ENCODE measurements around the gene HES3. TPM values are rescaled to one million over a fixed set of nuclear protein-coding genes. Genes with fewer than 3 reads are reported as not detected.

HES3 gene
- total RNA-seq, 2 donors from 2014 or later: not detected

GRCh38 chr1:6287029-6287428 is 43.0 kb downstream of the HES3 start:
- H3K27ac ChIP-seq: no peak overlapping the region
- no peaks in the 10 kb centered on the region for H3K9me3 ChIP-seq
- peaks cover 11% of the 10 kb centered on the region for H3K4me1 ChIP-seq
- no peak for ATAC-seq
- no peak for DNase-seq
- 61 to 74% methylated on average over 7 to 13 of the region's 13 CpGs for WGBS, 2 donors
- TF ChIP-seq POLR2A (IDR thresholded peaks at IDR 0.05) (no peak), CTCF (IDR thresholded peaks at IDR 0.05) (no peak)
- H3K4me3 ChIP-seq: no peak overlapping the region
- H3K36me3 ChIP-seq (replicated peaks in 1 of 2; ENCODE audit: insufficient read depth in 1 of 2, low read depth in 2 of 2): no peaks in the 10 kb centered on the region
- H3K27me3 ChIP-seq: no peaks in the 10 kb centered on the region
- intact Hi-C loops (cut with DNase I): no loop called here

- 41 to 51% methylated on average over 9 to 10 of the region's 10 CpGs for whole genome bisulfite sequencing, 2 donors
- DNase-seq: peak in 1 of 4 donors; percentile 44
- H3K36me3 ChIP-seq (replicated peaks in 1 of 2; ENCODE audit: insufficient read depth in 1 of 2, low read depth in 2 of 2): no peaks in the 10 kb centered on the region
- H3K27me3 ChIP-seq: no peaks in the 10 kb centered on the region
- no peaks in the 10 kb centered on the region for H3K9me3 ChIP-seq
- no peak overlapping the region for H3K27ac ChIP-seq
- no peak for ATAC-seq
- H3K4me3 ChIP-seq: no peak overlapping the region
- intact Hi-C loops (cut with DNase I): no loop called here
- TF ChIP-seq POLR2A (IDR thresholded peaks at IDR 0.05) (no peak), CTCF (IDR thresholded peaks at IDR 0.05) (no peak)
- peaks cover 11% of the 10 kb centered on the region for H3K4me1 ChIP-seq
Observed at GRCh38 chr1:6287431-6287886, 43.5 kb downstream of the HES3 start.

GRCh38 chr1:6288026-6288425 is 44.0 kb downstream of the HES3 start:
- Histone ChIP-seq H3K4me1 (peaks cover 11% of the 10 kb centered on the region), H3K36me3 (replicated peaks in 1 of 2; ENCODE audit: insufficient read depth in 1 of 2, low read depth in 2 of 2) (no peaks in the 10 kb centered on the region), H3K27me3 (no peaks in the 10 kb centered on the region), H3K27ac (no peak overlapping the region), H3K9me3 (no peaks in the 10 kb centered on the region), H3K4me3 (no peak overlapping the region)
- 94 to 98% methylated on average over 7 to 14 of the region's 14 CpGs for WGBS, 2 donors
- ATAC-seq (no peak), DNase-seq (no peak)
- no peak for TF ChIP-seq CTCF (IDR thresholded peaks at IDR 0.05)
- TF ChIP-seq POLR2A (IDR thresholded peaks at IDR 0.05): no peak
- intact Hi-C loops (cut with DNase I): no loop called here

- intact Hi-C loops (cut with DNase I): no loop called here
- no peak for ATAC-seq
- no peaks in the 10 kb centered on the region for H3K9me3 ChIP-seq
- DNase-seq: no peak
- H3K27ac ChIP-seq: no peak overlapping the region
- H3K4me3 ChIP-seq: no peak overlapping the region
- no peaks in the 10 kb centered on the region for H3K36me3 ChIP-seq (replicated peaks in 1 of 2; ENCODE audit: insufficient read depth in 1 of 2, low read depth in 2 of 2)
- peaks cover 11% of the 10 kb centered on the region for H3K4me1 ChIP-seq
- TF ChIP-seq CTCF (IDR thresholded peaks at IDR 0.05) (no peak), POLR2A (IDR thresholded peaks at IDR 0.05) (no peak)
- 81 to 86% methylated on average over 4 to 10 of the region's 10 CpGs for WGBS, 2 donors
- no peaks in the 10 kb centered on the region for H3K27me3 ChIP-seq
Observed at GRCh38 chr1:6288665-6289064, 44.7 kb downstream of the HES3 start.

- intact Hi-C loops (cut with DNase I): no loop called here
- DNase-seq: no peak
- Histone ChIP-seq H3K27ac (no peak overlapping the region), H3K4me1 (peaks cover 10% of the 10 kb centered on the region), H3K4me3 (no peak overlapping the region), H3K9me3 (no peaks in the 10 kb centered on the region), H3K36me3 (replicated peaks in 1 of 2; ENCODE audit: insufficient read depth in 1 of 2, low read depth in 2 of 2) (no peaks in the 10 kb centered on the region), H3K27me3 (no peaks in the 10 kb centered on the region)
- WGBS, 2 donors: 88 to 91% methylated on average over 10 of the region's 10 CpGs
- no peak for ATAC-seq
- TF ChIP-seq POLR2A (IDR thresholded peaks at IDR 0.05) (no peak), CTCF (IDR thresholded peaks at IDR 0.05) (no peak)
Observed at GRCh38 chr1:6292102-6292501, 48.1 kb downstream of the HES3 start.

All from body of pancreas (tissue), 4 donors.